H1 (cell line): ENCODE measurements around the gene MTURN. TPM values are rescaled to one million over a fixed set of nuclear protein-coding genes. Genes with fewer than 3 reads are reported as not detected.

ENCODE experiments used
- ZNF274 ChIP-seq: IDR thresholded peaks from 2 replicates; pipeline ENCODE4 v1.7.0; 2012; ENCODE audit warnings: low read length, borderline replicate concordance; ENCODE audit errors: extremely low read depth
- polyA plus RNA-seq, 7 experiments: library from polyadenylated mRNA; depleted of rRNA in 3 of 7; stranded (reverse) in 5 of 7; unstranded in 2 of 7; fragments of >200 nt in 5 of 7; fragments of 200-250 nt in 2 of 7; gene quantifications; 1 replicate in 5 of 7; 2 replicates in 1 of 7; 4 replicates in 1 of 7; pipeline versions ENCODE4 v1.2.1 to v1.2.3, GENCODE V29; 2011 to 2013; ENCODE audit warnings: missing spikeins in 2 of 7, mixed read lengths in 2 of 7
- small RNA-seq: library from polyadenylated mRNA; stranded (forward); fragments of <200 nt; extraction: miRNeasy Mini kit (QIAGEN cat#:217004); gene quantifications from one replicate; pipeline ENCODE3, GENCODE V24; 2013; ENCODE audit not compliant: insufficient read depth
- total RNA-seq: library from RNA; stranded (reverse); fragmentation: NEBNext Ultra II Directional; extraction: Animal tissue kit (Norgen Biotek cat#: 25700); gene quantifications from 2 replicates; pipeline ENCODE4 v1.2.1, GENCODE V29; 2021

The MTURN gene
- total and polyA plus RNA-seq, 2 of the 8 experiments (the other 6 are each of a cell fraction or from before 2014, with no cell fraction given), result 2.6 to 5.8 TPM

DNA sequence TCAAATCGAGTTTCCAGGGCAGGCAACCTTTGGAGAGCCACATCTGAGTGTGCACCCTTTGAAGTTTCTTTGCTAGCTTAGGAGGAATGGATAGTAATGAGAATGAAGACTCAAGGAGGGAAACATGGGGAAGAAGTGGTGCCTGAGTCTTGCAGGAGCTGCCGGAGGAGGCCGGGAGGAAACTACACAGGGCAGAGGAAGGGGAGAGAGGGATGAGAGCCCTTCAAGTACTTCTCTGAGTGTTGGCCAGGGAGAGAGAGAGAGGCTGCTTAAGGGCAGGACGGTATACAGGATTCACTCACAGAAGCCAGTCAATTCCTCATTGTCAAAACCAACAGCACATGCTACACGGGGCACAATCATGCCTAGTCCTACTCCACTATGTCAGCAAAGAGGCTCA, 75.2 kb downstream of the MTURN start (continued):
- TF ChIP-seq ZNF274, result no peak

Small RNA genes within 50 kb of the gene (small RNA-seq; reads per million reads assigned to genes)
- not detected for gene RPS27P16

Other genes with a start within 250 kb of the MTURN start
- 70.5 and 75.8 TPM in 2 replicates for gene SCRN1, start 145.2 kb upstream of the MTURN start, total RNA-seq
- 27.5 and 36.0 TPM in 2 replicates for gene SCRN1, start 145.2 kb upstream of the MTURN start, polyA plus RNA-seq (2011; rRNA removed)
- gene FKBP14, start 108.3 kb upstream of the MTURN start, total RNA-seq, result 20.2 and 20.7 TPM in 2 replicates
- gene FKBP14, start 108.3 kb upstream of the MTURN start, polyA plus RNA-seq (2011; rRNA removed), result 2.2 and 3.2 TPM in 2 replicates
- gene PLEKHA8, start 106.6 kb upstream of the MTURN start, total RNA-seq, result 42.0 and 44.0 TPM in 2 replicates
- gene PLEKHA8, start 106.6 kb upstream of the MTURN start, polyA plus RNA-seq (2011; rRNA removed), result 6.6 and 10.7 TPM in 2 replicates
- gene ZNRF2, start 149.6 kb downstream of the MTURN start, total RNA-seq, result 16.2 and 17.7 TPM in 2 replicates
- gene ZNRF2, start 149.6 kb downstream of the MTURN start, polyA plus RNA-seq (2011; rRNA removed), result 2.9 TPM in 2 replicates